Hindlimb muscle (tissue), 1 donor: Measurements from ENCODE around the gene KANSL1L. TPM values are rescaled to one million over a fixed set of nuclear protein-coding genes. Genes with fewer than 3 reads are reported as not detected.
"Not testable (repeated sequence)": the region's sequence is repeated elsewhere in the genome, so short reads cannot be mapped to it uniquely, and the experiment has no call there.

ENCODE experiments used
- DNase-seq: peaks from one replicate; pipeline ENCODE4 v3.0.0-alpha.2; 2013
- polyA plus RNA-seq: library from polyadenylated mRNA; unstranded; fragments of 120-200 nt; gene quantifications from one replicate; pipeline ENCODE4 v1.2.1, GENCODE V29; 2013; ENCODE audit not compliant: insufficient read length

The KANSL1L gene
- polyA plus RNA-seq: 19.0 TPM

DNA sequence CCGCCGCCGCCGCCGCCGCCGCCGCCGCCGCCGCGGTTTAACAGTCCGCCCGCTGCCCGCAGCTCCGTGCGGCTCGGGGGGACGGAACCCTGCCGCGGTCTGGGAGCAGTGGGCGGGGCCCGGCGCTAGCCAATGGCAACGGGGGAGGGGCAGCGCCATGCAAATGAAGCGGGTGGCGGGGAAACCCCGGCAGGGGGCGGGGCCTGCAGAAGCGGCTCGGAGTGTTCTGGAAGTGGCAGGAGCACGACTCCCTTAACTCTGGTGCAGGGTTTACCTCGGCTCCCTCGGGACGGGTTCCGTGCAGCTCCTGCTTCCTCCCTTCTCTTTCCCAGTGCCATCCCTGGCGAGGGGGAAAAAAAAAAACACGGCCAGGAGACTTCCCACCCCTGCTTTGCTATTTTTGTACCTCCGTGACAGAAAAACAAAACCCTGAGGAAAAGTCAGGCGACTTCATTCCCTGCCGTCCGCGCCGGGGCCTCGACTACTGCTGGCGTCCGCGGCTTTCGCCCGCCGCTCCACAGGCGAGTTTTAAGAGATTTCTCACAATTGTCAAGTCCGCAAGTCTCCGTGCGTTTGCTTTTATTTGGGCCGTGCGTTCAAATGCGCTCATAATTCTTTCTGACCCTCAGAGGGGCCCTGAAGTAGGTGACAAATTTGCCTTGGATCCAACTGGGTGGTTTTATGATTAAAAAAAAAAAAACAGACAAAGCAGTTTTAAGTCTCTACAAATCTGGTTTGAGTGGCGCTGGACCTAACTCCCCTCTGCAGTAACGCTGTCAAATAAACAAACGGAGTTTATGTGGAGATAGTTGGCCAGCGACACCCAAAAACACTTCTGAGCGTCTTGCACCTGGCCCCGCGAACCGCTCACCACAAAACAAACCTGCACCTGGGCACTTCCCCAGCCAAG is at the start of gene KANSL1L:
TSS of gene KANSL1L (minus strand) at position 101 of the 910 bp plus-strand sequence. CDS start 16,827 bp downstream, outside the sequence.
- DNase-seq: peak; percentile 97

GRCh38 chr2:210215120-210215519 is 43.9 kb upstream of the KANSL1L start:
- no peak for DNase-seq

GRCh38 chr2:210210185-210210584 is 39.0 kb upstream of the KANSL1L start:
- DNase-seq: no peak

DNA sequence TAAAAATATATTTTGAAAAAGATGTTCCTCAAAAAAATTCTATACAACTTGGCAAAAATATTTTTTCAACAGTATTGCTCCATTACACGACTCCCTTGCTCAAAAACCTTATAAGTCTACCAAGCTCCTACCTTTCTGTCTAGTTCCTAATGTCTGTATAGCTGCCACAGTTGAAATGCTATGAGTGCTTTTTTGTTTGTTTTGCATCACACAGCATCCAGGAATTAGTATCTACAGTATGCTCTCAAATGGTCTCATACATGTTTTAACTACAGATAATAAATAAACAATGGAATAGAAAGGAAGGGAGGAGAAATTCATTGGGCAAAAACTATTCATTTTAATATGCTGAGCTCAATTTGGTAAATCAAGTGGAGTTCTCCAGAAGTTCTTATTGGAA is 36.7 kb upstream of the KANSL1L start:
- DNase-seq: no peak

- DNase-seq: no peak
Measured at GRCh38 chr2:210203558-210203957, 32.3 kb upstream of the KANSL1L start.

GRCh38 chr2:210203147-210203546 is 31.9 kb upstream of the KANSL1L start:
- no peak for DNase-seq

DNA sequence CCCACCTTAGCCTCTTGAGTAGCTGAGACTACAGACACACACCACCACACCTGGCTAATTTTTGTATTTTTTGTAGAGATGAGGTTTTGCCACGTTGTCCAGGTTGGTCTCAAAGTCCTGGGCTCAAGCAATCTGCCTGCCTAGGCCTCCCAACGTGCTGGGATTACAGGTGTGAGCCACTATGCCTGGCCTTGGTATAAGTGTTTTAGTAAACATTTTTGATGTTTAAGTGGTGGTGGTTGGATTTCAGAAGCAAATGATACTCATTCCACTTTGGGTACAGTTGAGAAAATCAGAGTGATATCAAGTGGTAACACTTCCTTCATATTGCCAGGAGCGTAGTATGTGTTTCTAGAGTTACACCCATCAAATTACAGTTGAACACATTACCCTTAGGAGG is 28.6 kb upstream of the KANSL1L start:
- no peak for DNase-seq

GRCh38 chr2:210199186-210199765 is 28.1 kb upstream of the KANSL1L start:
- no peak for DNase-seq

DNA sequence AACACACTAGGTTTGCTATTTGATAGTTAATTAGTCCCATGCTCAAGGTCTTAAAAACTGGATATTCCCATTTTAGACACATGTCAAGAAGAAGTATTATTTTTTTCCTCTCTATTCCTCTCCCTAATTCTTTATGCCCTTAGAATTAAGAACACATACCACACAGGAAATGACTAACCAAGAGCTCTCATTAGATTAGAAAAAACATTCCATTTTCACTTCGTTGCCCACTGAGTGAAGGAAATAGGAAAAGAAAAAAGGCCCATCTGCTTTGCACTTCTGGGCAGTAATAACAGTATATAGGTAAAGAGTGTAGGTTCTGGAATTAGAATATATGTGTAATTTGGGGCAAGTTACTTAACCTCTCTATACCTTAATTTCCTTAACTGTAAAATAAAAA is 27.1 kb upstream of the KANSL1L start:
- no peak for DNase-seq

GRCh38 chr2:210197720-210198119 is 26.5 kb upstream of the KANSL1L start:
- no peak for DNase-seq

GRCh38 chr2:210195101-210195852 is 24.1 kb upstream of the KANSL1L start:
- DNase-seq: peak; percentile 25

DNA sequence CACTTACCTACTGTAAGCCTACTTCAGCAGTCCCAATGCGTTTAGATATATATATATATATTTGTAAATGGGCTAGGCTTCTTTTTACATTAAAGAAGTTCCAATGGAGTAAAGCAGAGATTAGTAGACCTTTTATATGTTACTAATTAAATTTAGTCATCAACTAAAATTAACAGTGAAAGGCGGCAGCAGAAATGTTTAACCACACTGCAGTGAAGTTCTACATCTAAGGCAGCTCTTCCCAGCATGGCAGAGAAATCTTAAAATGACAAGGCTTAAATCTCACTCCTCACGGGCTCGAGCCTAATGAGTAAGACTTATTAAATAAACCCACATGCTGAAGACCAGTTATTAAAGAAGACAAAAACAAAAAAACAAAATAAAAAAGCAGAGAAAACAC is 19.1 kb upstream of the KANSL1L start:
- DNase-seq: no peak

DNA sequence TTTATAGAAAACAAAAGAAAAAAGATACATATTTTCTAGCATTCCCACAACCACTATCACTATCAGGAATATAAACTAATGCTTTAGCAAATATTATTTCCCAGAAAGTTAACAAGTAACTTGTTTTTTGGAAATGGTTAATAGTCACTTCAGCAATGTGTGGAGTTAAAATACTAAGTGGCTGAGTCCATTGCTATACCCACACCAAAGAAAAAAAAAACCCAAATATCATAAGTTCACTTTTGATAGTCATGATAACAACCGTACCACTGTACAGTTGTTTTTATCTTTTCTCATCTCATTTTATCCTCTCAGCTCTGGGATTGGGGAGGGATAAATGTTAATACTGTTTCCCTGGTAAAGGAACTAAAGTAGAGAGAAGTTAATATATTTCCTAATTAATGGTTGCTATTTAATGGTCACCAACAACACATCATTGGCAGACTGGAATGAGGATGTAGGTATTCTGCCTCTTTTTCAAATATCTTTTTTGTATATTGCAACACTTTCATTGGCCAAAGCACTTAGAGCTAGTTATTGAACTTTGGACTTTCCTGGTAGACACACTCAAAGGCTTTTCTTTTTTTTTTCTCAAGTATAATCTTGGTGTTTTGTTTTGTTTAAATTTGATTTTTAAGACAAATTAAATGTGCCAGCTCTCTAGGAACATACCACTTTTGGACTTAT is 18.4 kb upstream of the KANSL1L start:
- DNase-seq: no peak

DNA sequence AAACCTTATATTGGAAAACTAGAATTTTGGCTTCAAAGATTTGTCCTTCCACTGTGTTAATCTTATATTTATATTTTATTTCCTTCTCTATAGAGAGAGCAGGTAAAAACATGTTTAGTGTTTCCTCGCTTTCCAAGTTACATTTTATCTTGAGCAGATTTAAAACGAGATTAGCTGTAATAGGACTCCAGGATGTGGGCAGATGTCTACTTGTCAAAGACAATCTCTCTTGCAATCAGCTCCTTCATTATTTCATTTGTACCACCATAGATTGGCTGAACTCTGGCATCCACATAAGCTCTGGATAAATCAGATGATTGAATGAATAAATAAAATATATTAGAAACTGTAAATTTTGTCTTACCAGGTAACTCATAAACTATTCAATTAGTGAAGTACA is 17.5 kb upstream of the KANSL1L start:
- no peak for DNase-seq

- no peak for DNase-seq
Measured at GRCh38 chr2:210188190-210188589, 17.0 kb upstream of the KANSL1L start.

- not testable (repeated sequence) for DNase-seq
Measured at GRCh38 chr2:210183936-210184335, 12.7 kb upstream of the KANSL1L start.

DNA sequence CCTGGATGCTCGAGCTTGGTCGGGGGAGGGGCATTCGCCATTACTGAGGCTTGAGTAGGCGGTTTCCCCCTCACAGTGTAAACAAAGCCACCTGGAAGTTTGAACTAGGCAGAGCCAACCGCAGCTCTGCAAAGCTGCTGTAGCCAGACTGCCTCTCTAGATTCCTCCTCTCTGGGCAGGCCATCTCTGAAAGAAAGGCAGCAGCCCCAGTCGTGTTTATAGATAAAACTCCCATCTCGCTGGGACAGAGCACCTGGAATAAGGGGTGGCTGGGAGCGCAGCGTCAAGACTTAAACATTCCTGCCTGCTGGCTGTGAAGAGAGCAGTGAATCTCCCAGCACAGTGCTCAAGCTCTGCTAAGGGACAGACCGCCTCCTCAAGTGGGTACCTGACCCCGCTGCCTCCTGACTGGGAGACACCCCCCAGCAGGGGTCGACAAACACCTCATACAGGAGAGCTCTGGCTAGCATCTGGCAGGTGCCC is 10.4 kb upstream of the KANSL1L start:
- DNase-seq: not testable (repeated sequence)

GRCh38 chr2:210181033-210181605 is 9.9 kb upstream of the KANSL1L start:
- DNase-seq: not testable (repeated sequence)

DNA sequence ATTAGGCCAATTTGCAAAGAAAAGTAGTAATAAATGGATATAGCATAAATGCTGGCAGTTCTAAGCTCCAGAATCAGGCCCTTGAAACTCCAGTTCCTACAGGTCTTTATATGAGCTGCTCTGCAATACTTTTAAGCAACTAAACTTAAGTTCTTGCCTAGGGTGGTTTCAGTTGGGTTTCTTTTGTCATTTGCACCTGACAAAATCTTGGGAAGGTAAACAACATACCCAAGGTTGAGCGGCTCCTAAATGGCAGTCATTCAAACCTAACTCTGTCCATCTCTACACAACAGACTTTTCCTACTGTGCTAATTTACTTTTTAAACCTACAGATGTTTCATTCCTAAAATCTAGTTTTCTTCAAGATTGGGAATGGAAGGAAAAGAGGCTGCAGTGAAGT is 9.3 kb upstream of the KANSL1L start:
- DNase-seq: no peak

GRCh38 chr2:210179351-210179990 is 8.3 kb upstream of the KANSL1L start:
- DNase-seq: no peak

DNA sequence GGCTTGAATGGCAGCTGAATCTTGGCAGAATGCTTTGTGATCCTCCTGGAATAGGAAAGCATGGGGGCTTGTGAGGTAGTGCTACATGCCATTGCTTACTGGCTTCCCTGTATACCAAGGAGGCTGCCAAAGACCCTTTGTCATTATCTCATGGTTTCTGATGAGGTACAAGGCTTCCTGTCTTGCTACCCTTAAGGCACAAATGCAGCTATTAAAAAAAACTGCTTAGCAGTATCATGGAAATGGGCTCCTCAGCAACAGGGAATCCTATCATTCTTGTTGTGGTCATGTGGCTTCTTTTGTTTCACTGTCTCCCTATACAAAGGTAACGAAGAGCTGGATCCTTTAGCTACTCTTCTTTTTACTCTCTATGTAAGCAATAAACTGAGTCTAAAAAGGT is 6.6 kb upstream of the KANSL1L start:
- DNase-seq: no peak

DNA sequence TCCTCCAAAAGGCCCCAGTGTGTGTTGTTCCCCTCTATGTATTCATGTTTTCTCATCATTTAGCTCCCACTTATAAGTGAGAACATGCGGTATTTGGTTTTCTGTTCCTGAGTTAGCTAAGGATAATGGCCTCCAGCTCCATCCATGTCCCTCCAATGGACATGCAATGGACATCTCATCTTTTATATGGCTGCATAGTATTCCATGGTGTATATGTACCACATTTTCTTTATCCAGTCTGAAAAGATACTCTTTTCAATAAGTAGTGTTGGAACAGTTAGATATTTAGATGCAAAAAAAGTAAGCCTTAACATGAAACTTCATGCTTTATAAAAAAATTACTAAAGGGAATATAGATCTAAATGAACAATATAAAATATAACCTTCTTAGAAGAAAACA is 5.9 kb upstream of the KANSL1L start:
- DNase-seq: not testable (repeated sequence)
